Activated CD4-positive, alpha-beta T cell treated with anti-CD3 and anti-CD28 coated beads, Interleukin-2, amount 50 U/mL, for 1 hour (primary cell): ENCODE measurements around the gene DNASE2B.
A peak's percentile ranks its signal among the peaks of the same experiment; 100 is the strongest.
"Not testable (repeated sequence)": the region's sequence is repeated elsewhere in the genome, so short reads cannot be mapped to it uniquely, and the experiment has no call there.

Experiments
- DNase-seq: peaks from one replicate; pipeline ENCODE4 v3.0.0-alpha.2; 2020

DNASE2B gene

DNA sequence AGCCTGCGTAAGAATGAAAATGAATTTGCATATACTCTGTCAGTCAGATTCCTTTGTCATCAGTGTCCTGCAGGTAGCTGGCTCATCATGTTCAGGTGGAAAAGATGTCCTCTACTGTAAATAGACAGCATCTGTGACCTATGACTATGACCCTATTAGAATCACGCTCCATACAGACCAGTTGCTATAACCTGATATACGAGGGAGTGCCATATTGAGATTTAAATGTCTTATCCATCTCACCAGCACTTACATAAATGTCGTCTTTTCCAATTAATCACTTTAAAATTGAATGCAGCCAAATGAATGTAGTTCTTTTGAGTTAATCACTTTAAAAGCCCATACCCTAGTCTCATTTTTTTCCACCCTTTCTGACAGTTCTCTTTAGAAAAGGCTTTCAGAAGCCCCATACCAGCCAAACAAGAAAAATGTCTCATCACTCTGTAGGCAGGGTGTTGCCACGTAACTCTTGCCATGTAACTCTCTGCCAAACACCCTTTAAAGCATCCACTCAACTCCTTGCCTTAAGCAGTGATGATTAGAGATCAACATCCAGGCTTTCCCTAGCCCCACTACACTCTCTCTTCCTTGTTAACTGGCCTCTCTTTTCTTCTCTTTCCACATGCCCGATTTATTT is 26.3 kb downstream of the DNASE2B start:
- no peak for DNase-seq

DNA sequence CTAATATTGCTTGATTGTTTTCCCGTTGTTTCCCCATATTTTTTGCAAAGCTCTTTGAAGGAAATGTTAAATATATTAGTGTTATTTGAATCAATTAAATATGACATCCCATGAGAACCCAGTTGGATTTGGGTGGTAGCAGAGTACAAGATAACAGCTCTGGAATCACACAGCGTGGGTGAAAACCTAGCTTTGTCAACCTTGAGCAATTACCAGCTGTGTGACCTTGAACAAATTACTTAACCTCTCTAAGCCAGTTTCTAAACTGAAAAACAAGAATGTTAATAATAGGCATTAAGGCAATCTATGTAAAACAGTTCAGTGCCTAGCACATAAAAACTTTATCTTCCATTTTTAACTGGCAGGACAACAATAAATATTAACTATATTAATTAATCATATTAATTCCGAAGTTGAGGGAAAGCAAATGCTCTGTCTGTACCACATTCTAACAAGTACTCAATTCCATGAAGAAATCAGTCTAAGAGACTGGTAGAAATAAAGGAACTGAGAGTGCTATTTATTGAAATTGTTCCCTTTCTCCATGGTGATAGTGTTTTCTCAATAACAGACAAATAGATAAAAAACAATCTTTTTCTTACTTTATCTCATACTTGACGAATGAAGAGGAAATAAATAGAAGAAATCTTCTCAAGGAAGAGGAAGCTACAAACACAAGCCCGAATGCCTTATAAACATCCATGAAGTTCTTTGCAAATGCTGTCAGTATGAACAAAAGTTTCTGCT is 27.0 kb downstream of the DNASE2B start:
- DNase-seq = no peak

DNA sequence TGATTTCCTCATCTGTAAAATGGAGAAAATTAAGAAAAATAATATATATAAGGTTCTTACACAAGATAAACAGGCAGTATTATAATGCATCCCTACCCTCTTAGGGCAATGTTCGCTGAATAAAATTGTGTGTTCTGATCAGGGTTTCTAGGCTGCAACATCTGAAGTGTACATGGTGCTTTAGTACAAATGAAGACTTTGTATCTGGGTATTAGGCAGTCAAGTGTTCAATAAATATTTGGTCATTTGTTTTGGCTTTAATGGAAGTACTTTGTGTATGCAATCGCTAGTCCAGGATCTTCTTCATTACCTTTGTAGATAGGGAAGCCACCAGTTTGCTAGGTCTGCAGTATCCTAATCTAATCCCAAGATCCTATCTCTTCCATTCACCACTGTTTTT is 28.1 kb downstream of the DNASE2B start:
- DNase-seq = no peak

DNA sequence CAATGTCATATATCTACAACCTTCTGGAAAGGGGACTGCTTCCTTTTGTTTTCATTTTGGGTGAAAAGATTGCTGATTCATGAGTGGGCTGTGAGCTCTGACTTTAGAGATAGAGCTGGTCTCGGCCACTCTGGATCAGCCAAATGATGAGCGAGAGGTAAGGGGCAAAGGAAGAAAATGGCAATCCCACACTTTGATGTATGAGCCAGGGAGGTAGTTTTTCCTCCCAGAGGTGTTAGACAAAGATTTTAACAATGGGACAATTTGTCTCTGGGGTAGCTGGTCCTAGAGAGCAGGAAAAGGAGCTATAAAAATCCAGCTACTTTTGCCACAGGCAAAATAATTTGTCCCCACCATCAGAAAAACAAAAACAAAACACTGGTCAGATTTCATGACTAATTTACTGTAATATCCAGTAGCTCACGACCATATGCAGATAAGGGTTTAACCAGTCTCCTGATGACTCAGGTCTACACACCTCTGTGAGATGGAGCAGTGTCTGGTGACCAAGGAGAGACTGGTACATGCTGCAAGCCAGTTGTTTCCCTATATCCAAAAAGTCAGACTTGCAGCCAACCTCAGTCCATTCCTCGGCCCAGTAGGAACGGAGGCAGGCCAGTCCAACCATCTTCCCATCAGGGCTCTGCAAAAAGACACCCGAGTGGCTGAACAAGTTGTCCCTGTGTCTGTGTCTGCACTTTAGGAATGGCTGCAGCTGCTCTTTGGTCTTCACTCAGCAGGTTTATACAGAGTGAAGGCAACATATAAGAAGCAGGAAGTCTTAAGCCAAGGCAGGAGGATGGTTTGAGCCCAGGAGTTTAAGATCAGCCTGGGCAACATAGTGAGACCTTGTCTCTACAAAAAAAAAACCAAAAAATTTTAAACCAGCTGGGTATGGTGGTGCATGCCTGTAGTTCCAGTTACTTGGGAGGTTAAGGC is 29.2 kb downstream of the DNASE2B start:
- DNase-seq = no peak

- no peak for DNase-seq
Measured at GRCh38 chr1:84428235-84428634, 30.0 kb downstream of the DNASE2B start.

DNA sequence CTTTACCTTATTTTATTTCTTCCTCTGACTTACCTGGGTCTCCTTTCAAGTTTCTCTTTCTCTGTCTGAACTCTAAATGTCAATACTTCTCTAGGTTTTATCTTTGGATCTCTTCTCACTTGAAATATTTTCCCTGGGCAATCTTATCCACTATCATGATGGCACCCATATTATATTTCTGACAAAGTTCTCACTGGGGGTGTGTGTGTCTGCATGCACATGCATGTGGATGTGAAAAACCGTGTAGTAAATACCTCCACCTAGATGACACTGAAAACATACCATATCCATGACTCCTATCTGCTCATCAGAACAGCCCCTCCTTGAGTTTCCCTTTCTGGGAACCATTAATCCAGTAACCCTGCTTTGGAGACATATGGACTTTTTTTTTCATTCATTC is 30.9 kb downstream of the DNASE2B start:
- DNase-seq = no peak

DNA sequence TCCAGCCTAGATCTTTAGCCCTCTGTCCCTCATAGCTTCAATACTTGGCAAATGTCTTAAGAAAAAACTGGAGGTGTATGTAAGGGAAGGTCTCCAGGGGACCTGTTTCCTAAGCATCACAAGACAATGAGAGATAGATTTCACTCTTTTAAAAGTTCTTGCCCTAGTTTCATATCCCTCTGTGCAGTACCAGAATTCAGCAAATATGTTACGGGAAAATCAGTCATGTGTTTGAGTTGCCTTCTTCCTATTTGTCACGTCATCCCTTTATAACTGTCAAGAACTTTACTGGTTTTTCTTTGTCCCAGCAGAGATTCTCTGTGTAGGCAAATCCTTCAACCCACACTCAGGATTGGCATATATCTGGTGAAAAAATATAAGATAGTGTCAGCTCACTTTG is 32.3 kb downstream of the DNASE2B start:
- DNase-seq = no peak

DNA sequence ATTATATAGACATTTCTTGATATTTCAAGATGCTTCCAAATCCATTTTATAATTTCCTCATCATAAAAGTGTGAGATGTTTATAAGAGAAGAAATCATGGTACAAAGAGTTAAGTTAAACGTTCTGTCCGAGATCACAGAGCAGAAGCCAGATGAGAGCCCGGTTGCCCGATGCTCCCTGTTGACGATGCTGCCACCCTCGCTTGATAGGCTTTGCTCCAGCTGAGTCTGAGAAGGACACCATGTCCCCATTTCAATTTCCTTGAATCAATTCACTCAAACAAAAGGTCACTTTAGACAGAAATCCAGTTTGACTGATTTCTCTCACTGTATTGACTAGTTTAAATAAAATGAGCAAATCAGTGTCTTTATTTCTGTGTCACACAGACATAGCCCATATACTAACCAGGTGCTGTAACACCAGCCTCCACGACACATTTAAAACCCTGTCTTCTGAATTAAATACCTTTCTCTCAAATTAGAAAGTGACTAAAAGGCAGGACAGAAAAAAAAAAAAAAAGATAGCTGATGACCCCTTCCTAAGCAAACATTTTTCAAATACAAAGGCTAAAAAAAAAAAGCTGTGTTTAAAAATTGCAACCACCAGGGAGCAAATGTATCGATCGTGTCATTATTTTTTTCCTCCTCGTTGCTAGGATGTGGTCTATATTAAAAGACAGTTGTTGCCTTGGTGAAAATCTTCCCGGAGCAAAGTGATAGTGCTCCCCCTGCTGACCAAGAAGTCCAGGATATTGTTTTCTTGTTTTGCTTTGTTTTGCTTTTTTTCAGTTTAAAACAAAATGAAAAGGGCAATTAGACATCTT is 35.2 kb downstream of the DNASE2B start:
- peak; percentile 43 for DNase-seq

DNA sequence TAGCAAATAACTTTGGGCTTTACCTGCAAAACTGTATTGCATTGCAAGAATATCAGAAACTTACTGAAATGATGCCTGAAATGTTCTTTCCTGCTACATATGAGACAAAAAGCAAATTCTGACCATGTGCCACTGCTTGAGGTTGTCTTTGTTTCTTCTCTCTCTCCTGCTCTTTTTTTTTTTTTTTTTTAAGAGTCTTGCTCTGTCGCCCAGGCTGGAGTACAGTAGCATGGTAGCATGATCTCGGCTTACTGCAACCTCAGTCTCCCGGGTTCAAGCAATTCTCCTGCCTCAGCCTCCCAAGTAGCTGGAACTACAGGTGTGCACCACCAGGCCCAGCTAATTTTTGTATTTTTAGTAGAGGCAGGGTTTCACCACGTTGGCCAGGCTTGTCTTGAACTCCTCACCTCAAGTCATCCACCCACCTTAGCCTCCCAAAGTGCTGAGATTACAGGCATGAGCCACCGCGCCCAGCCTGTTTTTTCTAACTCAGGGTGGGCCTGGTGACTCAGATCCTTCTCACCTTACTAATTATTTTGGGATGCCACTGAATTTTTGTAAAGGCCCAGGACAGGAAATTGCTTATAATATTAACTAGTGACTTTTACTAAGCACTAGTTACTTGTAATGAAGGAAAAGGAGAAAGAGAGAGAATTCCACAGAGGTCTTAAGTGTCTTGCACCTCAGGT is 35.9 kb downstream of the DNASE2B start:
- no peak for DNase-seq

DNA sequence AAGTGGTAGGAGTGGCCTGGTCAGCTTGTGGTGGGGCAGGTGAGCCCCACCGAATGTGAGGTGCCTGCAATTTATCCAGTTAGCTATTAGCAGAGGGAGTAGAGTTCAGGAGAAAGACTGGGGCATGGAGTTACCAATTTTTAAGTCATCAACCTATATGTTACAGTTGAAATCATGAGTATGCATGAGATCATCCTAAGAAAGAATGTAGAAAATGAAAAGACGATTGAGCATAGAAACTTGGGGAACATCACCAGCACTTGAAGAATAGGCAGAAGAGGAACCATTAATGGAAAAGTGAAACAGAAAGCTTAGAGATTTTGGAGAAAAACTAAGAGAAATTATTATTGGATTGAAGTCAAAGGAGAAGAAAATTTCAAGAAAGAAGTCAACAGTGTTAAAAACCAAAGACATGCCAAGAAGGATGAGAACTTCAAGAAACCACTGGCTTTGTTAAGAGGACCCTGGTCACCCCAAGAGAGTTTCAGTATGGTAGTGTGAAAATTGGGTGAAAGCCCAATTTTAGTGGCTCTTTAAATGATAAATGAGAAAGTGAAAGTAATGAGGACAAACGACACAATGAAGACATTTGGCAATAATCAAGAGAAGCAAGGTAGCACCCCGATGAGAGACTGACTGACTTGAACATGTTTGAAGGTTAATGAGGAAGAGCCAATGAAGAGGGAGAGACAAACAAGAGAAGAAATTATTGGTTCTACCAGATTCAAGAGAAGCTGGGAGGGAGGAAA is 36.7 kb downstream of the DNASE2B start:
- DNase-seq = no peak

- no peak for DNase-seq
Measured at GRCh38 chr1:84436876-84437655, 38.8 kb downstream of the DNASE2B start.

DNA sequence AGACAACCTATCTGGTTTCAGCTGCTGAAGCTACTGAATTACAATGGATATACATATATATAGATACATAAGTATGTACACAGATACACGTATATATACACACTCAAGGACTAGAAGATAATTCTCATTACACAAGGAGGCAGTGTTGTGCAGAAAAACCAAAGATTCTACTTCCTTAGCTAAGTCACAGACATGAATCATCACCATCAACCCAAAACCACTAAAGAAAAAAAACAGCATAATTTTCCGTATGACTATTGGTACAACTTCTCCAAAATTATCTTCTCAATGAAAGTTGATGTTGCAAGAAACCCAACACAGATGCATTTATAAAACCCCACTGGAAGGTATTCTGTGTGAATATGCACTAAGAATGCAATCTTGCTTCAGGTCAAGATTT is 44.0 kb downstream of the DNASE2B start:
- no peak for DNase-seq

GRCh38 chr1:84442747-84443646 is 44.7 kb downstream of the DNASE2B start:
- peak; percentile 16 for DNase-seq

DNA sequence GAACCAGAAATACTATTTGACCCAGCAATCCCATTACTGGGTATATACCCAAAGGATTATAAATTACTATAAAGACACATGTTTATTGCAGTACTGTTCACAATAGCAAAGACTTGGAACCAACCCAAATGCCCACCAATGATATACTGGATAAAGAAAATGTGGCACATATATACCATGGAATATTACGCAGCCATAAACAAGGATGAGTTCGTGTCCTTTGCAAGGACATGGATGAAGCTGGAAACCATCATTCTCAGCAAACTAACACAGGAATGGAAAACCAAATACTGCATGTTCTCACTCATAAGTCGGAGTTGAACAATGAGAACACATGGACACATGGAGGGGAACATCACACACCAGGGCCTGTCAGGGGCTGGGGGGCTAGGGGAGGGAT is 50.4 kb downstream of the DNASE2B start:
- not testable (repeated sequence) for DNase-seq

- no peak for DNase-seq
Measured at GRCh38 chr1:84450910-84451309, 52.6 kb downstream of the DNASE2B start.

- no peak for DNase-seq
Measured at GRCh38 chr1:84452436-84452835, 54.2 kb downstream of the DNASE2B start.

DNA sequence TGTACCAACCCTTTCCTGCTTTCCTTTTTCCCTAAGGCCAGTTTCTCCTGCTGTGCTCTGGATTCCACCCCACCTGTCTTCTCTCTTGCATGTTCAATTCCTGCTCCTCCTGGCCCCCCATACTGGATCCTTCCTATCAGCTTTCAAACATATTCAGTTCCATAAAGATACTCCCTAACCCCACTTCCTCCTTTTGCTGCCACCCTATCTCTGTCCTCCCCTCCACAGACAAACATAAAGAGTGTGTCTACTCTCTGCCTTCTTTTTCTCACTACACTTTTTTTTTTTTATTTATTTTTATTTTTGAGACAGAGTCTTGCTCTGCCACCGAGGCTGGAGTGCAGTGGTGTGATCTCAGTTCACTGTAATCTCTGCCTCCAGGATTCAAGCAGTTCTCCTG is 63.8 kb downstream of the DNASE2B start:
- no peak for DNase-seq
